HepG2 (cell line): ENCODE data around the gene PTPRCAP. TPM values are rescaled to one million over a fixed set of nuclear protein-coding genes. Genes with fewer than 3 reads are reported as not detected.
A peak's percentile ranks its signal among the peaks of the same experiment; 100 is the strongest.

Experiments used
- ATAC-seq: fragments of 200-7000 bp; cut with Tn5 transposase; 3 replicates; pipeline ENCODE4 v1.9.1; 2020; ENCODE audit warnings: mild to moderate bottlenecking, moderate library complexity
- BruUV-seq: library from RNA; stranded (reverse); fragments of 400-500 nt; replicated peaks from 2 replicates; lab custom pipeline; 2021; lab: Mats Ljungman, UMichigan
- CTCF ChIA-PET: fragments of 300-600 bp; formaldehyde crosslinking; extraction: SDS; loops from one replicate; lab custom pipeline; 2021; ENCODE audit warnings: low total read pairs, inconsistent platforms, low intra/inter-chr PET ratio; lab: Yijun Ruan, JAX
- POLR2A ChIA-PET: fragments of 350-600 bp; sonication (Branson Sonifier 250); formaldehyde crosslinking; loops from one replicate; lab custom pipeline; 2020; ENCODE audit warnings: antibody characterized with exemption, inconsistent platforms; lab: Yijun Ruan, JAX
- DNase-seq: peaks from one replicate; pipeline ENCODE4 v3.0.0-alpha.2; 2015; ENCODE audit warnings: low spot score
- FAIRE-seq: peaks from 3 replicates; lab custom pipeline; 2011; peaks lifted over from hg19 to GRCh38; lab: Jason Lieb, UNC
- H2AFZ ChIP-seq: one replicate; pipeline ENCODE4 v1.6.1; 2011; ENCODE audit warnings: low read length, inconsistent platforms
- H3K27ac ChIP-seq: fragments of 300-600 bp; 3 replicates; pipeline ENCODE4 v1.8.0; 2011; ENCODE audit warnings: mixed run types, mild to moderate bottlenecking, mixed read lengths, low read length, inconsistent platforms; ENCODE audit not compliant: insufficient read depth; ENCODE audit errors: extremely low read length
- H3K27me3 ChIP-seq, 2 experiments: fragments of 200-600 bp in 1 of 2; 2 replicates in 1 of 2; 3 replicates in 1 of 2; pipeline versions ENCODE4 v1.6.0 to v1.8.0; 2011; ENCODE audit warnings: low read length in 2 of 2, mild to moderate bottlenecking in 2 of 2, moderate library complexity in 2 of 2, inconsistent platforms in 1 of 2; ENCODE audit not compliant: insufficient read depth in 2 of 2, control insufficient read depth in 1 of 2
- H3K36me3 ChIP-seq, 2 experiments: fragments of 200-600 bp in 1 of 2; replicated peaks in 1 of 2; 2 replicates in 1 of 2; 3 replicates in 1 of 2; pipeline versions ENCODE4 v1.5.1 to v1.8.0; 2011; ENCODE audit warnings: low read length in 2 of 2, inconsistent platforms in 1 of 2; ENCODE audit not compliant: insufficient read depth in 2 of 2, control insufficient read depth in 1 of 2
- H3K4me1 ChIP-seq: 2 replicates; pipeline ENCODE4 v1.5.1; 2012; ENCODE audit warnings: low read length, inconsistent platforms; ENCODE audit not compliant: insufficient read depth
- H3K4me2 ChIP-seq: 2 replicates; pipeline ENCODE4 v1.6.0; 2011; ENCODE audit warnings: low read depth, low read length, inconsistent platforms
- H3K4me3 ChIP-seq, 3 experiments: fragments of 200-600 bp in 1 of 3; sonication (generic), shearing (Covaris generic) in 1 of 3; replicated peaks in 1 of 3; 2 replicates each; pipeline ENCODE4 v1.5.1; 2011 to 2016; ENCODE audit warnings: low read length in 3 of 3, inconsistent platforms in 2 of 3, low read depth in 2 of 3, mild to moderate bottlenecking in 2 of 3, control low read depth in 1 of 3, mixed read lengths in 1 of 3; ENCODE audit not compliant: insufficient read depth in 1 of 3
- H3K79me2 ChIP-seq: one replicate; pipeline ENCODE4 v1.6.1; 2011; ENCODE audit warnings: low read length, inconsistent platforms; ENCODE audit not compliant: insufficient read depth
- H3K9ac ChIP-seq: 2 replicates; pipeline ENCODE4 v1.6.0; 2011; ENCODE audit warnings: mild to moderate bottlenecking, low read depth, low read length, inconsistent platforms; ENCODE audit not compliant: insufficient read depth
- H3K9me3 ChIP-seq: 2 replicates; pipeline ENCODE4 v1.5.1; 2012; ENCODE audit warnings: mild to moderate bottlenecking, low read length
- H4K20me1 ChIP-seq: 2 replicates; pipeline ENCODE4 v1.6.0; 2011; ENCODE audit warnings: inconsistent platforms, mild to moderate bottlenecking, low read length, moderate library complexity; ENCODE audit not compliant: insufficient read depth
- ASH2L ChIP-seq: fragments of 300-600, 200-600 bp; sonication (generic); IDR thresholded peaks from 2 replicates; pipeline ENCODE4 v1.7.0; 2017; ENCODE audit warnings: low read depth, mild to moderate bottlenecking, moderate library complexity, mixed read lengths, low read length; ENCODE audit not compliant: insufficient read length
- CCAR2 ChIP-seq: fragments of 200-400 bp; formaldehyde crosslinking; optimal IDR thresholded peaks from 2 replicates; pipeline ENCODE3; 2018; ENCODE audit warnings: low read depth, mild to moderate bottlenecking, low read length, moderate library complexity
- FOXO4 ChIP-seq: sonication (generic); formaldehyde crosslinking; conservative IDR thresholded peaks from 2 replicates; pipeline ENCODE4 v1.8.1; 2023; ENCODE audit warnings: missing genetic modification reagents
- GLI4 ChIP-seq: sonication (generic); formaldehyde crosslinking; IDR thresholded peaks from 2 replicates; pipeline ENCODE4 v1.5.1; 2020; ENCODE audit warnings: missing genetic modification reagents, mild to moderate bottlenecking, moderate library complexity, borderline replicate concordance
- NRL ChIP-seq: sonication (generic); formaldehyde crosslinking; IDR thresholded peaks from 2 replicates; pipeline ENCODE4 v1.5.0; 2020; ENCODE audit warnings: missing genetic modification reagents, mild to moderate bottlenecking, moderate library complexity, borderline replicate concordance
- PREB ChIP-seq: sonication (generic); formaldehyde crosslinking; IDR thresholded peaks from 2 replicates; pipeline ENCODE4 v1.4.0; 2020; ENCODE audit warnings: missing genetic modification reagents
- PRPF4 ChIP-seq: fragments of 200-400 bp; formaldehyde crosslinking; IDR thresholded peaks from 2 replicates; pipeline ENCODE4 v1.6.1; 2016; ENCODE audit warnings: low read length, low read depth; ENCODE audit not compliant: poor library complexity, severe bottlenecking
- ZNF546 ChIP-seq: sonication (generic); formaldehyde crosslinking; conservative IDR thresholded peaks from 2 replicates; pipeline ENCODE4 v1.8.1; 2023; ENCODE audit warnings: mild to moderate bottlenecking, missing genetic modification reagents
- ZNF7 ChIP-seq: IDR thresholded peaks from 2 replicates; pipeline ENCODE4 v1.6.1; 2016; ENCODE audit warnings: missing biosample characterization, missing genetic modification reagents
- ZSCAN22 ChIP-seq: sonication (generic); formaldehyde crosslinking; IDR thresholded peaks from 2 replicates; pipeline ENCODE4 v1.4.0; 2020; ENCODE audit warnings: mild to moderate bottlenecking, missing genetic modification reagents
- WGBS: methylation state at CpG from one replicate; pipeline ENCODE4 v1.1.6; 2017; ENCODE audit warnings: low lambda C conversion rate; 5-methylcytosine and 5-hydroxymethylcytosine counted together
- in situ Hi-C: cut with HindIII; loops from 2 replicates; pipeline ENCODE4 v1.10.0; 2017; ENCODE audit warnings: low pct_unique_long_range_greater_than_20kb; ENCODE audit not compliant: extremely low pct_ligation_motif_present
- intact Hi-C: fragments of 100-400 bp; cut with micrococcal nuclease; formaldehyde crosslinking; loops from one replicate; pipeline ENCODE4 v1.10.0; 2022; ENCODE audit not compliant: unreplicated experiment
- polyA plus RNA-seq, 8 experiments: library from polyadenylated mRNA; depleted of rRNA in 3 of 8; stranded (reverse) in 7 of 8; unstranded in 1 of 8; fragments of >200 nt; fragmentation: Illumina TruSeq in 4 of 8; extraction: Trizol in 4 of 8; gene quantifications; 2 replicates each; pipeline versions ENCODE4 v1.2.1 to v1.2.3, GENCODE V29; 2011 to 2016; ENCODE audit warnings: low read depth in 4 of 8, missing spikeins in 1 of 8, mixed read lengths in 1 of 8; ENCODE audit not compliant: insufficient read depth in 1 of 8
- total RNA-seq, 5 experiments: library from RNA; depleted of rRNA; stranded (reverse); fragments of >200 nt; fragmentation: Illumina TruSeq; extraction: Trizol; gene quantifications; 2 replicates each; pipeline ENCODE4 v1.2.3, GENCODE V29; 2016; ENCODE audit warnings: low read depth in 1 of 5

Gene PTPRCAP
- total and polyA plus RNA-seq, 2 of the 13 experiments (the other 11 are each of a cell fraction or from before 2014, with no cell fraction given): 0.60 to 0.70 TPM

- Histone ChIP-seq H3K36me3 (peaks cover 6 to 7% of the 10 kb centered on the region in 2 experiments; a peak in 3 of 5 replicates), H3K4me2 (peak overlapping the region; percentile 97), H3K9me3 (no peaks in the 10 kb centered on the region), H3K79me2 (peaks cover 10% of the 10 kb centered on the region), H3K27me3 (peaks cover 0 to 5% of the 10 kb centered on the region in 2 experiments; a peak in 1 of 5 replicates), H3K4me3 (peak overlapping the region; percentile 74 to 85 (median 78)), H4K20me1 (no peaks in the 10 kb centered on the region), H3K9ac (peak overlapping the region; percentile 80), H3K4me1 (peaks cover 43% of the 10 kb centered on the region), H3K27ac (peak overlapping the region; percentile 76), H2AFZ (no peak overlapping the region)
- CTCF ChIA-PET: no interaction called here
- in situ Hi-C loops (no loop called here), intact Hi-C loops (no loop called here)
- DNase-seq (no peak), ATAC-seq (peak; percentile 41), FAIRE-seq (no peak)
- POLR2A ChIA-PET: interaction anchor here (0.6 to 3.8 kb wide), 18 partner anchors 9 to 550 kb away, joined by 3 to 81 read pairs (median 4); partner anchors contain the start of genes AIP, ANKRD13D, CDK2AP2 and CLCF1
- TSS peak; percentile 76 for BruUV-seq
- 25% methylated on average over 5 of the region's 31 CpGs for WGBS
- TF ChIP-seq PREB (CRISPR knock-in tag) (no peak), ASH2L (peak; percentile 2), ZNF7 (no peak), ZNF546 (CRISPR knock-in tag) (no peak), GLI4 (CRISPR knock-in tag) (0 out of 2 replicates have a peak, but pooled peaks have one; percentile 3), NRL (CRISPR knock-in tag) (peak; percentile 27; the same call in 1 of the 2 replicates), CCAR2 (no peak), FOXO4 (0 out of 2 replicates have a peak, but pooled peaks have one; percentile 57), PRPF4 (no peak), ZSCAN22 (no peak)
These were observed 45.2 kb downstream of the PTPRCAP start for GRCh38 chr11:67392183-67392715.
